NCI-H2196 treated with DMSO at 0.1 percent for 48 hours (cell line): ENCODE measurements around the gene ZDHHC11B.
"Not testable (repeated sequence)": the region's sequence is repeated elsewhere in the genome, so short reads cannot be mapped to it uniquely, and the experiment has no call there.

Experiments used
- DNase-seq: peaks from one replicate; lab custom pipeline; 2025; ENCODE audit not compliant: unreplicated experiment; lab: John Stamatoyannopoulos, UW

Gene ZDHHC11B, protein sequence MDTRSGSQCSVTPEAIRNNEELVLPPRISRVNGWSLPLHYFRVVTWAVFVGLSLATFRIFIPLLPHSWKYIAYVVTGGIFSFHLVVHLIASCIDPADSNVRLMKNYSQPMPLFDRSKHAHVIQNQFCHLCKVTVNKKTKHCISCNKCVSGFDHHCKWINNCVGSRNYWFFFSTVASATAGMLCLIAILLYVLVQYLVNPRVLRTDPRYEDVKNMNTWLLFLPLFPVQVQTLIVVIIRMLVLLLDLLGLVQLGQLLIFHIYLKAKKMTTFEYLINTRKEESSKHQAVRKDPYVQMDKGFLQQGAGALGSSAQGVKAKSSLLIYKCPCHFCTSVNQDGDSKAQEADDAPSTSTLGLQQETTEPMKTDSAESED

DNA sequence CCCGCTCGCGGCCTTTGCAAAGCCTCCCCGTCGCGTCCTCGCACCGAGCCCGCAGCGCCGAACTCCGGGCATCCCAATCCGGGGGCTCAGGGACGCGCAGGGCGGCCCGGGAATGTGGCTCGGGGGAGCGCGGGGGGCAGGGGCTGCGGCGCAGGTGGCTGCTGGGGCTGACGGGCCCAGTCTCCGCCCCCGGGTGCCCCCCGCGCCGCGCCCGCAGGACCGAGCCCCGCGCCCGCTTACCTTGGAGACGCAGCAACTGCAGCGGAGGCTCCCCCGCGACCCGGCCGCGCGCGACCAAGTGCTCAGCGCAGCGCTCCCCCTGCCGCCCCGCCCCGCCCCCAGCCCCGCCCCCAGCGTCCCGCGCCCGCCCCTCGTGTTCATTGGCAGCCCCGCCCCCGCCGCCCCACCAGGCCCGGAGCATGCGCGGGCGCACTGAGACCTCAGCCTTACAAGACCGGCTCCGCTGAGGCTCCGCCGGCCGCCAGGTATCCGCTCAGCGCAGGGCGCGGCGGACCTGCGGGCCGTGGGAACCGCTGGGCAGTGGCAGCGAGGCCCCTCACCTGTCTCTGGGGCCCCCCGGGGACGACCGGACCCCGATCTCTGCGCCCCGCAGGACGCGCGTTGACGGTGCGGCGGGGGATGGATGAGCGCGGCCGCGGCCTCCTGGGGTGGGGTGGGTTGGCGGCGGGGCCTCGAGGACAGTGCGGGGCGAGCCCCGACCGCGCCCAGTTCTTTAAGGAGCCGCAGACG is at the start of gene ZDHHC11B:
Gene ZDHHC11B, minus strand, starts transcription at position 302 of the 750 bp plus-strand sequence. CDS start 17,810 bp downstream, outside the sequence.
- peak; percentile 34 for DNase-seq

- not testable (repeated sequence) for DNase-seq
Measured at GRCh38 chr5:834013-834412, 49.5 kb upstream of the ZDHHC11B start.

DNA sequence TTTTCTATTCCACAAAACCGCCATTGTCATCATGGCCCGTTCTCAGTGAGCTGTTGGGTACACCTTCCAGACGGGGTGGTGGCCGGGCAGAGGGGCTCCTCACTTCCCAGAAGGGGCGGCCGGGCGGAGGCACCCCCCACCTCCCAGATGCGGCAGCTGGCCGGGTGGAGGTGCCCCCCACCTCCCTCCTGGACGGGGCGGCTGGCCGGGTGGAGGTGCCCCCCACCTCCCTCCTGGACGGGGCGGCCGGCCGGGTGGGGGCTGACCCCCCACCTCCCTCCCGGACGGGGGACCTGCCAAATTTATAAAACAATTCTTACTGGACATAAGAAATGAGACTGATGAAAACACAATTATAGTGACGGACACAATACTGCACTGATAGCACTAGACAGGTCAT is 43.7 kb upstream of the ZDHHC11B start:
- DNase-seq: not testable (repeated sequence)

DNA sequence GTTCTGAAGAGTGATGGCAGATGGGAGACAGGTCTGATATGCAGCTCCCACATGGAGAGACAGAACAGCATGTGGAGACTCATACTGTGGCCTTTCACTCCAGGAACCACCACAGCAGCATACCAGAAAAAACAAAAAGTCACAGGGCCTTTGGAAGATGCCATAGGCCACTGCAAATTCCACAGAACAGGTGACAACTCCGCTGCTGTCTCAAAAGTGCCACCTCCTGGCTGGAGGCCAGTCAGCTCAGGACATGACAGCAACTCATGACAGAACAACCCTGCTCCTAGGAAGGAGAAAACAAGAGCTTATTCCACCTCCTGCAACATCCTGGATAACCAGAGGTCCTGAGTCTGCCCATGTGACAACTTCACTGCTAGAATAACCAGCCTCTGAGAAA is 41.0 kb upstream of the ZDHHC11B start:
- DNase-seq: not testable (repeated sequence)

- DNase-seq: no peak
Measured at GRCh38 chr5:821504-821903, 37.0 kb upstream of the ZDHHC11B start.

DNA sequence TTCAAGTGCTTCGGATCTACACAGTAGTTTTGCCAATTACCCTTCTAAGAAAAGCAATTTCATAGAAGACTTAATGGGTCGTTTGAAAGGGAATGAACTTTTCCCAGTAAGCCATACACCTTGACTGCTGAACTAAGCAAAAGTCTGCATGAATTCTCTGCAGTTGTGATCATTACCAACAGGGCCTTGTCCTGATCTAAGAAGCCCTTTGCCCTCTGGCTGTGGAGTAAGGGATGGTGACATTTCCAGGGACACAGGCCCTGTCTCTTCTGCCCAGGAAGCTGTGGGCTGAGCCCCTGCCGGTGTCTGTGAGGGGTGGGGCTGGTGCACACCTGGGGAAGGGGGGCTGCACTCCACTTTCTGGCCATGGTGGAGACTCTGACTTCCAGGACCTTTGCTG is 35.7 kb upstream of the ZDHHC11B start:
- DNase-seq: no peak

DNA sequence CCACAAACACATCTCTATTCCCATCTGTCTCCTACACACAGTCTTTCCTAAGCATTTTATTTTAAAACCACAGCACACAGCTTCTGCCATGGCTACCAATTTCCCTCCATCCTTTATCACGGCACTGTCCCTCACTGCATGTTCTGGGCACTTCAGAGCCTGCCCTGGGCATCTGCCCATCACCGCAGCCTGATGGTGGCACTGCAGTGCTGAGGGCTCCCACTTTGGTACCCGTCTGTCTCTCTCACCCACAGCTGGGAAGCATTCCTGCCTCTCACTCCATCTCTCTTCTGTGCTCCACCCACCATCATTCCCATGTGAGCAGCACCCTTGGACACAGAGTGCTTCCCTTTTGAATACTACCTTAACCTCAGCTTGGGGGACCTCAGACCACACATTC is 34.5 kb upstream of the ZDHHC11B start:
- DNase-seq: no peak

GRCh38 chr5:816176-816575 is 31.6 kb upstream of the ZDHHC11B start:
- DNase-seq: no peak

- no peak for DNase-seq
Measured at GRCh38 chr5:815449-815848, 30.9 kb upstream of the ZDHHC11B start.

- DNase-seq: not testable (repeated sequence)
Measured at GRCh38 chr5:813575-813974, 29.0 kb upstream of the ZDHHC11B start.

DNA sequence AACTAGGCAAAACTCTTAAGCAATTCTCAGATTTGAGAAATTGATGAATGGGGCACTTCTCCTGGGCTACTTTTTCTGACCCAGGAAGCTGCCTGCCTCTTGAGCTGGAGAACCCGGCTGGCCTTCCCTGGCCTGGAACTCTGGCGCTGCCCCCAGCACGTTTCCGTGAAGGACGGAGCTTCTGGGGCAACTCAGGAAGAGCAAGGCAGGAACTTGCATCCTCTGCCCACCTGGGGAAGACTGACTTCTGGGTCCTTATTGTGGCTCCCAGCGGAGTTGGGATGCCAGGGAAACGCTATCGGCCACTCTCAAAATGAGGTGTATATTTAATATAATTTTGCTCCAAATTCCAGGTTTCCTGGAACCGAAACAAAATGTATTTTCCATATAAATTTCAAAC is 26.9 kb upstream of the ZDHHC11B start:
- not testable (repeated sequence) for DNase-seq

DNA sequence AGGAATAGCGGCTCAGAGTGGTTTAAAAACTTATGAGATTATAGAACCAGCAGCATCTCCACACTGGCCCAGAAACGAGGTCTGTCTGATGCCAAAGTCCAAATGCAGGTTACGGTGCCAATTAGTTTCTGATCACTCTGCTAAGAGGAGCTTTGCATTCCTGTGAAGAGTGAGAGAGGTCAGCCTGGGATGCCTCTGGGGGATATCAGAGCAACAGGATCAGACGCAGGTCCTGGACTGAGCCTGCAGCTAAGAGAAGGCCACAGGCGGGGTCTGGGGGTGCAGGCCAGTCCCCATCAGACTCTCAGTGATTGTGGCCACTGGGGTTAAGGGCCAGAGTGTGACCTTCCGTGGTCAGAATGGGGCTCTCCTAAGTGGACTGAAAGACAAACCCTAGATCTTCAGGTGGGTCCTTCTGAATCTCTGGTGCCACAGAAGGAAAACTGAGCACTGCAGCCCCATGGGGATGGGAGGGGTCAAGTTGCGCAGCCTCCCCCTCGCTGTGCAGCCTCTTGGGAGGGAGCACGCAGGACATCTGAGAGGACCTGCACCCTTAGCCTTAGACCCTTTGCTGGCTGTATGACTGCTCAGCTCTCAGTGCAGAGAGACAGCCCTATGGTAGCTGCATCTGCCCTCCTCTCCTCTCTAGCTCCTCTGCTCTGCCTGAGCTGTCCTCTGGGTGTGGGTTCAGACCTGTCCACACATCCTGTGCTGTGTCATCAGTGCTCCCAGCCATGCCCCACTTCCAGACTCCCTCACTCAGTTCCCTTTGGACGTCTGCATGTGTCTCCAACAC is 23.4 kb upstream of the ZDHHC11B start:
- not testable (repeated sequence) for DNase-seq

- DNase-seq: no peak
Measured at GRCh38 chr5:801472-801871, 16.9 kb upstream of the ZDHHC11B start.

GRCh38 chr5:801055-801454 is 16.5 kb upstream of the ZDHHC11B start:
- DNase-seq: not testable (repeated sequence)

GRCh38 chr5:798505-799138 is 14.1 kb upstream of the ZDHHC11B start:
- not testable (repeated sequence) for DNase-seq

GRCh38 chr5:797986-798385 is 13.5 kb upstream of the ZDHHC11B start:
- DNase-seq: not testable (repeated sequence)

DNA sequence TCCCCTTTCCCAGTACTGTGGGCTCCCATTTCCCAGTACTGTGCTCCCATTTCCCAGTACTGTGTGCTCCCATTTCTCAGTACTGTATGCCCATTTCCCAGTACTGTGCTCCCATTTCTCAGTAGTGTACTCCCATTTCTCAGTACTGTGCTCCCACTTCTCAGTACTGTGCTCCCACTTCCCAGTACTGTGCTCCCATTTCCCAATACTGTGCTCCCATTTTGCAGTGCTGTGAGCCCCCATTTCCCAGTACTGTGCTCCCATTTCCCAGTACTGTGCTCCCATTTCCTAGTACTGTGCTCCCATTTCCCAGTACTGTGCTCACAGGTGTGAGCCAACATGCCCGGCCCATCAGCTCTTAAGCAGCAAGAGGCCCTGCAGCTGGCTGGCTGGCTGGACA is 11.3 kb upstream of the ZDHHC11B start:
- not testable (repeated sequence) for DNase-seq

- DNase-seq: not testable (repeated sequence)
Measured at GRCh38 chr5:794948-795347, 10.4 kb upstream of the ZDHHC11B start.

DNA sequence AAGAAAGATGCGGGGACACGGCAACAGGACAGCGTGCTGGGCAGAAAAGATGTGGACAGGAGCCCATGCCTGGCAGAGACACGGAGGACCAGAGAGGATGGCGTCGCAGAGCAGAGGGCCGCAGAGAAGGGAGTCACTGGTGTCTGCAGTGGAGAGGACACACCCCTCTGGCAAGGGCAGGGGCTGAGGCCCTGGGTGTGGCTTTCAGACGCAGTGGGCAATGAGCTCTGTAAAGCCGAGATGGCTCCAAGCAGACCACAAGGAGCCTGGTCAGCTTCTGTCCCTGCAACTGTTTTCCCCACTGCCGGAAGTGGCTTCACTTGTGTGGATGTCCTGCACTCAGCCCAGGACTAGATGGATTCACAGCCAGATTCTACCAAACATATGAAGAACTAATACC is 4.2 kb upstream of the ZDHHC11B start:
- DNase-seq: not testable (repeated sequence)

DNA sequence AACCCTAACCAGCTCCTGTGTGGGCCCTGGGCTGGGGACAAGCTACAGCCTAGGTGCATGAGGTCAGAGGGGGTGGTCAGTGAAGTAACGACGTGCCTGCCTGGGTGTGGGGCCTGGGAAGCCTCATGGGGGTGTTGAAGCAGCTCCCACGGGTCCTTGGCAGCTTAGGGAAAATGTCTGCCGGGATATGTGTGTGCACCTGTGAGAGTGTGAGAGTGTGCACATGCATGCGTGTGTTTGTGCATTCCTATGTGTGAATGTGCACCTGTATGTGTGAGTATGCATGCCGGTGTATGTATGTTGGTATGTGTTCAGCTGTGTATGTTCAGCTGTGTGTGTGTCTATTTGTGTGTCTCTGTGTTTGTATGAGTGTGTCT is 3.3 kb upstream of the ZDHHC11B start:
- DNase-seq: not testable (repeated sequence)
